HG03280 (cell line): ENCODE data around the gene ZNF230.

Experiments
- ATAC-seq: cut with Tn5 transposase; IDR thresholded peaks from one replicate; pipeline ENCODE4 v1.9.1; 2021; ENCODE audit warnings: mild to moderate bottlenecking, moderate library complexity; ENCODE audit not compliant: unreplicated experiment

ZNF230 gene

DNA sequence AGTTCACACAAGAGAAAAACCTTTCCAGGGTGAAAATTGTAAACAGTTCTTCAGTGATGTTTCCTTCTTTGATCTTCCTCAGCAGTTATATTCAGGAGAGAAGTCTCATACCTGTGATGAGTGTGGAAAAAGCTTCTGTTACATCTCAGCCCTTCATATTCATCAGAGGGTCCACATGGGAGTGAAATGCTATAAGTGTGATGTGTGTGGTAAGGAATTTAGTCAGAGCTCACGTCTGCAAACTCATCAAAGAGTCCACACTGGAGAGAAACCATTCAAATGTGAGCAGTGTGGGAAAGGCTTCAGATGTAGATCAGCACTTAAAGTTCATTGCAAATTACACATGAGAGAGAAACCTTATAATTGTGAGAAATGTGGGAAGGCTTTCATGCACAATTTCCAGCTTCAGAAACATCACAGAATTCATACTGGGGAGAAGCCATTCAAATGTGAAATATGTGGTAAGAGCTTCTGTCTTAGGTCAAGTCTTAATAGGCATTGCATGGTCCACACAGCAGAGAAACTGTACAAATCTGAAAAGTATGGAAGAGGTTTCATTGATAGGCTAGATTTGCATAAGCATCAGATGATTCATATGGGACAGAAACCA lies 29.3 kb downstream of the ZNF230 start:
- ATAC-seq = no peak

DNA sequence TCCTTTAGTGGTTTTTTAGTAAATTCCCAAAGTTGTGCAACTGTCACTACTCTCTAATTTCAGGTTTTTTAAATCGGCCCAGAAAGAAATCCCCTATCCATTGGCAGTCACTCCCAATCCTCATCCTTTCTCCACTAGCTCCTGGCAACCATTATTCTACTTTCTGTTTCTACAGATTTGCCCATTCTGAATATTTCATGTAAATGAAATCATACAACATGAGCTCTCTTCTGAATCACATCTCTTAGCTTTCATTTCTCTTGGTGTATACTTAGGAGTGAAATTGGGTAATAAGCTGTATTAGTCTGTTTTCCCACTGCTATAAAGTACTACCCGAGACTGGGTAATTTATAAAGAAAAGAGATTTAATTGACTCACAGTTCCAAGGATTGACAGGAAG lies 39.4 kb downstream of the ZNF230 start:
- no peak for ATAC-seq

- no peak for ATAC-seq
These were observed 48.2 kb downstream of the ZNF230 start for GRCh38 chr19:44050740-44051649.

- ATAC-seq = no peak
These were observed 49.1 kb downstream of the ZNF230 start, which contains the start of gene ZNF223 for GRCh38 chr19:44051650-44052402. TSS of gene ZNF223 (plus strand) at chr19:44052036. CDS start at chr19:44055177, 3,141 bp downstream.

- no peak for ATAC-seq
These were observed 53.1 kb downstream of the ZNF230 start for GRCh38 chr19:44055870-44056269.

DNA sequence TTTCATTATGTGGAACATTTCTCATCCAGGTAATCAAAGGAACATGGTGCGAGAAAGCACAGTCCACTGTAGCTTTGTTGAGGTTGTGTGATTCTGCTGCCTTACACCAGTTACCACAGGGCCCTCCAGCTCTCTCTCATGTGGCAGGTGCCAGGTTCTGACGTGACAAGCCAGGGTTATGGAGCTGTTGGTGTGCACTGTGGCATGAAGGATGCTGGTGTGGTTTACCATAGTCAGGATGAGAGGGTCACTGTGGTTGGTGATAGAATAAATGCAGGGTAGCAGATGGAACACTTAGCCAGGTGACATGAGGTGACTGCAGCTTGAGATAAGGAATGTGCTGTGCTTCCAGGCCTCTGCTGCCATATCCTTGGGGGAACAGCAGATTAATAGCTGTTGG lies 56.5 kb downstream of the ZNF230 start:
- ATAC-seq = no peak

DNA sequence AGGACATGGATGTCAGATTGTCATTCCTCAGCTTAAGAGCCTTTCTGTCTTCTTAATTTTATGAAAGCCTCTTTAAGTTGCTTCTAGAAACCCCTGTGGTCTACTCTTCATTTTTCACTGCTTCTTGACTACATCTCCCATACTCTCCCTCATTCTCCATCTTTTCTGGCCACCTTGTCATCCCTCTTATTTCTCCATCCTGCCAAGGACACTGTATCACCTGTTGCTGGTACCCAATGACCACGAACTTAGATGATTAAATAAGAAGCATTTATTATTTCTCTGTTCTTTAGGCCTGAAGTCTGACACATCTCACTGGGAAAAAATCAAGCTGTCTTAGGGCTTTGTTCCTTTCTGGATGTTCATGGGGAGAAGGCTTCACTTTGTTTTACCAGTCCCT lies 58.3 kb downstream of the ZNF230 start:
- no peak for ATAC-seq
